DND-41 (cell line): ENCODE data around the gene KPNA3.

ENCODE experiments used
- EZH2 ChIP-seq: IDR thresholded peaks from 3 replicates; pipeline ENCODE4 v1.6.1; 2012; ENCODE audit warnings: borderline replicate concordance, low read depth, mild to moderate bottlenecking, moderate library complexity, low read length, inconsistent platforms; ENCODE audit not compliant: severe bottlenecking
- TF ChIP-seq, protein P1 (sequence below): IDR thresholded peaks from 2 replicates; pipeline ENCODE4 v1.5.1; 2012; ENCODE audit warnings: borderline replicate concordance, low read length, moderate library complexity, mild to moderate bottlenecking; ENCODE audit not compliant: poor library complexity, severe bottlenecking; ENCODE audit errors: extremely low read depth

DNA sequence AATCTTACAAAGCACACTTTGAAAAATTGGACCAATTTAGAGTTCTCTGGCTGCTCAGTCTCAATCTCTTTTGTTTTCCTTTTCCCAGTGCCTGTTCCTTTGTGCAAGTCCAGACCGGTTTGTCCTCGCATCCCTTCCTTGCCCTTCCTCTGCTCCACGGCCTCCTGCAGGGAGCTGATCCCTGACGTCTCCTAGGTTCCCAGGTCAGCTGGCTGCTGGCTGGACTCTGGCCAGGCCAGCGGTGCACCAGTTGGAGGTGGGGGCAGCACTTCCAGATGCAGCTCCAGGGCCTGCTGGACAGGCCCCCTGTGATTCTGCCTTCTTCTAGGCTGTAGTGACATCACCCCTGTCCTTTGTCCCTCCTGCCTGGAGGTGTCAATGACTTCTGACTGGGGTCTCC, 44.0 kb upstream of the KPNA3 start:
- TF ChIP-seq, protein P1, sequence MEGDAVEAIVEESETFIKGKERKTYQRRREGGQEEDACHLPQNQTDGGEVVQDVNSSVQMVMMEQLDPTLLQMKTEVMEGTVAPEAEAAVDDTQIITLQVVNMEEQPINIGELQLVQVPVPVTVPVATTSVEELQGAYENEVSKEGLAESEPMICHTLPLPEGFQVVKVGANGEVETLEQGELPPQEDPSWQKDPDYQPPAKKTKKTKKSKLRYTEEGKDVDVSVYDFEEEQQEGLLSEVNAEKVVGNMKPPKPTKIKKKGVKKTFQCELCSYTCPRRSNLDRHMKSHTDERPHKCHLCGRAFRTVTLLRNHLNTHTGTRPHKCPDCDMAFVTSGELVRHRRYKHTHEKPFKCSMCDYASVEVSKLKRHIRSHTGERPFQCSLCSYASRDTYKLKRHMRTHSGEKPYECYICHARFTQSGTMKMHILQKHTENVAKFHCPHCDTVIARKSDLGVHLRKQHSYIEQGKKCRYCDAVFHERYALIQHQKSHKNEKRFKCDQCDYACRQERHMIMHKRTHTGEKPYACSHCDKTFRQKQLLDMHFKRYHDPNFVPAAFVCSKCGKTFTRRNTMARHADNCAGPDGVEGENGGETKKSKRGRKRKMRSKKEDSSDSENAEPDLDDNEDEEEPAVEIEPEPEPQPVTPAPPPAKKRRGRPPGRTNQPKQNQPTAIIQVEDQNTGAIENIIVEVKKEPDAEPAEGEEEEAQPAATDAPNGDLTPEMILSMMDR, result no peak
- TF ChIP-seq EZH2, result no peak
